Measurements from ENCODE around the gene SUGCT.

DNA sequence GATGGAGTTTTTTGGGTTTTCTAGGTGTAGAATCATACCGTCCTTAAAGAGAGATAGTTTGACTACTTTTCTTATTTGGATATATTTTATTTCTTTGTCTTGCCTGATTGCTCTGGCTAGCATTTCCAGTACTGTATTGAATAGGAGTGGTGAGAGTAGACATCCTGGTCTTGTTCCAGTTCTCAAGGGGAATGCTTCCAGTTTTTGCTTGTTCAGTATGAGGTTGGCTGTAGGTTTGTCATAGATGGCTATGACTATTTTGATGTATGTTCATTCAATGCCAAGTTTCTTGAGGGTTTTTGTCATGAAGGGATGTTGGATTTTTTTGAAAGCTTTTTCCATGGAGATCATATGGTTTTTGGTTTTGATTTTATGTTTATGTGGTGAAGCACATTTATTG is 676.9 kb downstream of the SUGCT start:
- TF ChIP-seq EP300 (IDR thresholded peaks at IDR 0.05; ENCODE audit: borderline replicate concordance in 1 of 2, low read depth in 1 of 2, low read length in 1 of 2) (no peak), RAD21 (IDR thresholded peaks at IDR 0.05; ENCODE audit: low read length) (no peak), USF2 (IDR thresholded peaks at IDR 0.05; ENCODE audit: borderline replicate concordance, low read depth, low read length) (no peak), FOSL2 (IDR thresholded peaks at IDR 0.05; ENCODE audit: borderline replicate concordance, low read depth) (no peak), EZH2phosphoT487 (IDR thresholded peaks at IDR 0.05; ENCODE audit: borderline replicate concordance, low read depth) (no peak), POLR2AphosphoS5 (IDR thresholded peaks at IDR 0.05; ENCODE audit: low read depth, low read length) (no peak), FOXJ3 (CRISPR knock-in tag; IDR thresholded peaks at IDR 0.05) (no peak), ZBTB33 (IDR thresholded peaks at IDR 0.05; ENCODE audit: borderline replicate concordance, low read depth) (no peak), MEF2A (IDR thresholded peaks at IDR 0.05; ENCODE audit: borderline replicate concordance, low read depth) (no peak), RFX5 (IDR thresholded peaks at IDR 0.05; ENCODE audit: low read length) (no peak)
- TF ChIP-seq, protein P1, sequence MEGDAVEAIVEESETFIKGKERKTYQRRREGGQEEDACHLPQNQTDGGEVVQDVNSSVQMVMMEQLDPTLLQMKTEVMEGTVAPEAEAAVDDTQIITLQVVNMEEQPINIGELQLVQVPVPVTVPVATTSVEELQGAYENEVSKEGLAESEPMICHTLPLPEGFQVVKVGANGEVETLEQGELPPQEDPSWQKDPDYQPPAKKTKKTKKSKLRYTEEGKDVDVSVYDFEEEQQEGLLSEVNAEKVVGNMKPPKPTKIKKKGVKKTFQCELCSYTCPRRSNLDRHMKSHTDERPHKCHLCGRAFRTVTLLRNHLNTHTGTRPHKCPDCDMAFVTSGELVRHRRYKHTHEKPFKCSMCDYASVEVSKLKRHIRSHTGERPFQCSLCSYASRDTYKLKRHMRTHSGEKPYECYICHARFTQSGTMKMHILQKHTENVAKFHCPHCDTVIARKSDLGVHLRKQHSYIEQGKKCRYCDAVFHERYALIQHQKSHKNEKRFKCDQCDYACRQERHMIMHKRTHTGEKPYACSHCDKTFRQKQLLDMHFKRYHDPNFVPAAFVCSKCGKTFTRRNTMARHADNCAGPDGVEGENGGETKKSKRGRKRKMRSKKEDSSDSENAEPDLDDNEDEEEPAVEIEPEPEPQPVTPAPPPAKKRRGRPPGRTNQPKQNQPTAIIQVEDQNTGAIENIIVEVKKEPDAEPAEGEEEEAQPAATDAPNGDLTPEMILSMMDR (IDR thresholded peaks at IDR 0.05) = no peak

Measured in SK-N-SH (cell line).